ENCODE measurements around the gene BCL7A. TPM values are rescaled to one million over a fixed set of nuclear protein-coding genes. Genes with fewer than 3 reads are reported as not detected.
A peak's percentile ranks its signal among the peaks of the same experiment; 100 is the strongest.

Gene BCL7A
- total RNA-seq, 1 experiment from 2014 or later: 18.2 TPM

- Histone ChIP-seq H3K9ac (ENCODE audit: extremely low read depth, insufficient read length, low read length) (peak overlapping the region; percentile 30), H3K4me2 (ENCODE audit: insufficient read depth, insufficient read length, low read length) (peak overlapping the region; percentile 72), H4K91ac (ENCODE audit: insufficient read length, low read depth, low read length) (no peak overlapping the region), H3K18ac (ENCODE audit: insufficient read length, low read depth, low read length) (peak overlapping the region; percentile 84), H2BK5ac (ENCODE audit: insufficient read length, low read length) (no peak overlapping the region), H2BK12ac (ENCODE audit: insufficient read length, low read depth, low read length) (no peak overlapping the region), H3K27me3 (ENCODE audit: insufficient read depth, low read length) (peaks cover 2% of the 10 kb centered on the region; the same call in 1 of the 2 replicates), H2BK15ac (ENCODE audit: low read depth, low read length) (no peak overlapping the region), H2AFZ (ENCODE audit: low read length) (no peak overlapping the region), H4K20me1 (ENCODE audit: control insufficient read depth, insufficient read depth, insufficient read length) (no peaks in the 10 kb centered on the region), H2AK5ac (ENCODE audit: insufficient read length, low read length) (no peak overlapping the region), H3K56ac (ENCODE audit: insufficient read length, low read depth, low read length) (no peak overlapping the region), H3K23me2 (ENCODE audit: insufficient read length, low read depth, low read length, poor library complexity, severe bottlenecking) (peaks cover 14% of the 10 kb centered on the region), H3K79me2 (ENCODE audit: insufficient read depth, low read length) (no peaks in the 10 kb centered on the region; the same call in 1 of the 2 replicates), H2BK20ac (ENCODE audit: low read depth, low read length, poor library complexity, severe bottlenecking) (no peak overlapping the region), H3K79me1 (ENCODE audit: insufficient read depth, low read depth, low read length, poor library complexity, severe bottlenecking) (peaks cover 4% of the 10 kb centered on the region), H3K23ac (ENCODE audit: insufficient read length, low read depth, low read length) (no peak overlapping the region), H4K5ac (ENCODE audit: insufficient read length, low read depth, low read length) (no peak overlapping the region), H3K4me1 (ENCODE audit: insufficient read depth, low read length) (no peaks in the 10 kb centered on the region), H2BK120ac (ENCODE audit: low read depth, low read length, poor library complexity, severe bottlenecking) (no peak overlapping the region), H3K27ac (ENCODE audit: insufficient read length, low read depth, low read length) (no peak overlapping the region), H3T11ph (ENCODE audit: low read length) (no peak overlapping the region), H4K8ac (replicated peaks; ENCODE audit: insufficient read length, low read depth, low read length) (no peak overlapping the region), H3K14ac (ENCODE audit: insufficient read depth, low read length) (no peak overlapping the region), H3K4ac (ENCODE audit: low read depth, low read length) (no peak overlapping the region), H3K9me3 (ENCODE audit: control insufficient read depth, low read depth, low read length) (no peaks in the 10 kb centered on the region)
- peak; percentile 68 for DNase-seq
- Mint-ChIP-seq H3K4me3 (peak overlapping the region; percentile 76 to 85), H3K4me1 (peaks cover 24 to 31% of the 10 kb centered on the region in 2 experiments), H3K27me3 (ENCODE audit: low read depth) (peaks cover 32% of the 10 kb centered on the region), H3K27ac (peak overlapping the region in 2 of 3 experiments; percentile 55 to 73; a peak in 1 of 7 replicates), H3K36me3 (ENCODE audit: insufficient read depth in 1 of 3, low read depth in 3 of 3) (peaks cover 0 to 3% (median 3%) of the 10 kb centered on the region in 3 experiments; a peak in 5 of 7 replicates), H3K9me3 (peaks cover 2 to 3% of the 10 kb centered on the region in 2 experiments; a peak in 4 of 5 replicates)
- no peak for TF ChIP-seq CTCF (conservative IDR thresholded peaks at IDR 0.05)
- no CpG with 5 or more reads among the region's 43 CpGs for WGBS (ENCODE audit: extremely low coverage, insufficient read length, low lambda C conversion rate)
Observed at GRCh38 chr12:122023339-122024131, 1.9 kb downstream of the BCL7A start.

Measured in H9 (cell line).